AG04450 (cell line): ENCODE data around the gene MRPS14. TPM values are rescaled to one million over a fixed set of nuclear protein-coding genes. Genes with fewer than 3 reads are reported as not detected.

Experiments
- CTCF ChIA-PET: fragments of 300-600, 350-600 bp; formaldehyde crosslinking; extraction: SDS; loops from one replicate; lab custom pipeline; 2022; ENCODE audit warnings: antibody characterized with exemption, inconsistent platforms; lab: Charles Lee
- POLR2A ChIA-PET: fragments of 350-600 bp; formaldehyde crosslinking; extraction: SDS; loops from one replicate; lab custom pipeline; 2021; ENCODE audit warnings: antibody characterized with exemption, inconsistent platforms; lab: Yijun Ruan, JAX
- DNase-seq: peaks from one replicate; pipeline ENCODE4 v3.0.0-alpha.2; 2011; ENCODE audit warnings: low read depth, low spot score
- H3K27ac ChIP-seq: one replicate; pipeline ENCODE4 v1.5.1; 2012; ENCODE audit warnings: low read depth, low read length, control low read depth
- H3K27me3 ChIP-seq: one replicate; pipeline ENCODE4 v1.6.0; 2012; ENCODE audit warnings: low read length; ENCODE audit not compliant: control insufficient read depth, insufficient read depth
- H3K4me3 ChIP-seq: 2 replicates; pipeline ENCODE4 v1.5.1; 2011; ENCODE audit warnings: mild to moderate bottlenecking, low read depth, low read length, control low read depth
- H3K9me3 ChIP-seq: 2 replicates; pipeline ENCODE4 v1.5.1; 2012; ENCODE audit warnings: low read length; ENCODE audit not compliant: control insufficient read depth, insufficient read depth
- CTCF ChIP-seq: IDR thresholded peaks from 2 replicates; pipeline ENCODE4 v1.5.1; 2011; ENCODE audit warnings: low read depth, low read length, control low read depth, inconsistent platforms
- polyA plus RNA-seq: library from polyadenylated mRNA; depleted of rRNA; stranded (reverse); fragments of >200 nt; gene quantifications from 2 replicates; pipeline ENCODE4 v1.2.3, GENCODE V29; 2011

Gene MRPS14
- polyA plus RNA-seq, 1 experiment = 40.8 TPM

GRCh38 chr1:174991473-174991872, 31.8 kb downstream of the MRPS14 start:
- Histone ChIP-seq H3K27ac (no peak overlapping the region), H3K27me3 (no peaks in the 10 kb centered on the region), H3K4me3 (no peak overlapping the region), H3K9me3 (no peaks in the 10 kb centered on the region)
- POLR2A ChIA-PET = interaction anchor here (0.6 to 1.5 kb wide), 2 partner anchors 8 to 31 kb away, joined by 3 to 4 read pairs; no protein-coding TSS in a partner anchor
- CTCF ChIA-PET = interaction anchor here (0.6 to 1.3 kb wide), 2 partner anchors 8 to 729 kb away, joined by 3 to 4 read pairs; no protein-coding TSS in a partner anchor
- no peak for TF ChIP-seq CTCF
- DNase-seq = no peak

GRCh38 chr1:174990382-174990999, 32.7 kb downstream of the MRPS14 start:
- POLR2A ChIA-PET = interaction anchor here (0.6 to 1.5 kb wide), 2 partner anchors 9 to 72 kb away, joined by 3 to 7 read pairs; no protein-coding TSS in a partner anchor
- CTCF ChIA-PET = interaction anchor here (1.2 to 1.5 kb wide), 3 partner anchors 8 to 191 kb away, joined by 3 to 8 read pairs (median 5); no protein-coding TSS in a partner anchor
- no peak for TF ChIP-seq CTCF
- DNase-seq = no peak
- Histone ChIP-seq H3K27ac (no peak overlapping the region), H3K27me3 (no peaks in the 10 kb centered on the region), H3K9me3 (no peaks in the 10 kb centered on the region), H3K4me3 (peak overlapping the region; percentile 42)

GRCh38 chr1:174989536-174990220, 33.5 kb downstream of the MRPS14 start:
- Histone ChIP-seq H3K27ac (no peak overlapping the region), H3K4me3 (no peak overlapping the region), H3K27me3 (no peaks in the 10 kb centered on the region), H3K9me3 (no peaks in the 10 kb centered on the region)
- CTCF ChIA-PET = interaction anchor here (1.2 to 1.5 kb wide), 3 partner anchors 9 to 190 kb away, joined by 3 to 8 read pairs (median 5); no protein-coding TSS in a partner anchor
- TF ChIP-seq CTCF = no peak
- DNase-seq = no peak
- POLR2A ChIA-PET = interaction anchor here (0.6 to 1.5 kb wide), 3 partner anchors 9 to 71 kb away, joined by 3 to 7 read pairs (median 4); no protein-coding TSS in a partner anchor

- Histone ChIP-seq H3K27ac (no peak overlapping the region), H3K9me3 (no peaks in the 10 kb centered on the region), H3K4me3 (no peak overlapping the region), H3K27me3 (no peaks in the 10 kb centered on the region)
- POLR2A ChIA-PET = interaction anchor here (1.4 kb wide), 1 partner anchor 10 kb away, joined by 4 read pairs; no protein-coding TSS in a partner anchor
- CTCF ChIA-PET = interaction anchor here (1.4 to 1.5 kb wide), 2 partner anchors 10 to 189 kb away, joined by 3 to 8 read pairs; no protein-coding TSS in a partner anchor
- no peak for DNase-seq
- no peak for TF ChIP-seq CTCF
These were observed 34.2 kb downstream of the MRPS14 start for GRCh38 chr1:174988986-174989385.
